HEK293 (cell line): ENCODE data around the gene CEP85L.

ENCODE experiments used
- PBX3 ChIP-seq: sonication (generic); formaldehyde crosslinking; IDR thresholded peaks from 2 replicates; pipeline ENCODE4 v1.8.1; 2022; ENCODE audit warnings: mild to moderate bottlenecking, moderate library complexity, missing genetic modification reagents
- YY1 ChIP-seq: fragments of 450-650 bp; formaldehyde crosslinking; IDR thresholded peaks from 2 replicates; pipeline ENCODE4 v1.5.1; 2018; ENCODE audit warnings: missing biosample characterization, missing genetic modification characterization
- ZNF274 ChIP-seq, 2 experiments: fragments of 200-500 bp in 1 of 2; fragments of 450-650 bp in 1 of 2; sonication (Bioruptor generic) in 1 of 2; formaldehyde crosslinking in 1 of 2; IDR thresholded peaks; 2 replicates each; pipeline versions ENCODE4 v1.5.1 to v1.6.1; 2014 to 2016; ENCODE audit warnings: borderline replicate concordance in 1 of 2, inconsistent platforms in 1 of 2, low read length in 1 of 2, missing biosample characterization in 1 of 2, missing genetic modification characterization in 1 of 2
- TF ChIP-seq, protein P1 (sequence below): fragments of 450-650 bp; formaldehyde crosslinking; IDR thresholded peaks from 2 replicates; pipeline ENCODE4 v1.5.1; 2016; ENCODE audit warnings: missing biosample characterization, missing genetic modification characterization

DNA sequence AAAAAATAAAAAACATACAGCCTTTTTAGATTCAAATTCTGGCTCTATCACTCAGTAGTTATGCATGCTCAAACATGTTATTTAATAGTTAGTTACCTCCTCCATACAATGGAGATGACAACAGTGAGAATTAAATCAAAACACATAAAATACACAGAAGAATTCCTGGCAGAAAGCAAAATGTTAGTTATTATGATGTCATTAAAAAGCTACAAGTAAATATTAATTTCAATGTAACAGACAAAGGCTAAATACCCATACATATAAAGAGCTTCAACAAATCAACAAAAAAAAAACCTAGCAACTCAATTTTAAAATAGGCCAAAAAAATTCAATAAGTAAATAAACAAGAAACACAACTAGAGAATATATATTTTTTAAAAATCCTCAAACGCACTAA is 81.9 kb downstream of the CEP85L start:
- TF ChIP-seq YY1 (no peak), PBX3 (CRISPR knock-in tag) (no peak), ZNF274 (IDR thresholded peaks at IDR 0.05; ENCODE audit: low read length) (no peak), ZNF274 (tag by site-specific recombination; IDR thresholded peaks at IDR 0.05; ENCODE audit: borderline replicate concordance) (no peak)
- TF ChIP-seq, protein P1, sequence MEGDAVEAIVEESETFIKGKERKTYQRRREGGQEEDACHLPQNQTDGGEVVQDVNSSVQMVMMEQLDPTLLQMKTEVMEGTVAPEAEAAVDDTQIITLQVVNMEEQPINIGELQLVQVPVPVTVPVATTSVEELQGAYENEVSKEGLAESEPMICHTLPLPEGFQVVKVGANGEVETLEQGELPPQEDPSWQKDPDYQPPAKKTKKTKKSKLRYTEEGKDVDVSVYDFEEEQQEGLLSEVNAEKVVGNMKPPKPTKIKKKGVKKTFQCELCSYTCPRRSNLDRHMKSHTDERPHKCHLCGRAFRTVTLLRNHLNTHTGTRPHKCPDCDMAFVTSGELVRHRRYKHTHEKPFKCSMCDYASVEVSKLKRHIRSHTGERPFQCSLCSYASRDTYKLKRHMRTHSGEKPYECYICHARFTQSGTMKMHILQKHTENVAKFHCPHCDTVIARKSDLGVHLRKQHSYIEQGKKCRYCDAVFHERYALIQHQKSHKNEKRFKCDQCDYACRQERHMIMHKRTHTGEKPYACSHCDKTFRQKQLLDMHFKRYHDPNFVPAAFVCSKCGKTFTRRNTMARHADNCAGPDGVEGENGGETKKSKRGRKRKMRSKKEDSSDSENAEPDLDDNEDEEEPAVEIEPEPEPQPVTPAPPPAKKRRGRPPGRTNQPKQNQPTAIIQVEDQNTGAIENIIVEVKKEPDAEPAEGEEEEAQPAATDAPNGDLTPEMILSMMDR (tag by site-specific recombination) = no peak
